HepG2 (cell line): Measurements from ENCODE around the gene PSMA7. TPM values are rescaled to one million over a fixed set of nuclear protein-coding genes. Genes with fewer than 3 reads are reported as not detected.

Source experiments
- DNMT1 ChIP-seq: sonication (generic); formaldehyde crosslinking; IDR thresholded peaks from 2 replicates; pipeline ENCODE4 v1.5.1; 2020; ENCODE audit warnings: mild to moderate bottlenecking, missing genetic modification reagents
- GATAD1 ChIP-seq: IDR thresholded peaks from 2 replicates; pipeline ENCODE4 v1.6.1; 2016; ENCODE audit warnings: missing genetic modification reagents, missing compliant biosample characterization
- HMG20B ChIP-seq: conservative IDR thresholded peaks from 2 replicates; pipeline ENCODE4 v1.6.1; 2016; ENCODE audit warnings: missing genetic modification reagents, missing compliant biosample characterization
- HNF4A ChIP-seq: sonication (generic); formaldehyde crosslinking; IDR thresholded peaks from 2 replicates; pipeline ENCODE4 v1.4.0; 2020; ENCODE audit warnings: missing genetic modification reagents
- JARID2 ChIP-seq: sonication (generic); formaldehyde crosslinking; IDR thresholded peaks from 2 replicates; pipeline ENCODE4 v1.8.1; 2023; ENCODE audit warnings: missing genetic modification reagents, inconsistent platforms; ENCODE audit not compliant: insufficient replicate concordance
- KDM1A ChIP-seq: IDR thresholded peaks from 2 replicates; pipeline ENCODE4 v1.6.1; 2016; ENCODE audit warnings: missing compliant biosample characterization
- MIER2 ChIP-seq: IDR thresholded peaks from 2 replicates; pipeline ENCODE4 v1.6.1; 2016; ENCODE audit warnings: missing biosample characterization, missing genetic modification reagents
- NFATC3 ChIP-seq: sonication (generic); formaldehyde crosslinking; IDR thresholded peaks from 2 replicates; pipeline ENCODE4 v1.5.1; 2020; ENCODE audit warnings: mild to moderate bottlenecking, missing genetic modification reagents
- PAF1 ChIP-seq: IDR thresholded peaks from 2 replicates; pipeline ENCODE4 v1.6.1; 2016; ENCODE audit warnings: missing genetic modification reagents, missing compliant biosample characterization
- PHF20 ChIP-seq: sonication (generic); formaldehyde crosslinking; IDR thresholded peaks from 2 replicates; pipeline ENCODE4 v1.5.0; 2020; ENCODE audit warnings: mild to moderate bottlenecking, missing genetic modification reagents
- PHF21A ChIP-seq: sonication (generic); formaldehyde crosslinking; IDR thresholded peaks from 2 replicates; pipeline ENCODE4 v1.5.0; 2020; ENCODE audit warnings: mild to moderate bottlenecking, missing genetic modification reagents
- RFXAP ChIP-seq: sonication (generic); formaldehyde crosslinking; IDR thresholded peaks from 2 replicates; pipeline ENCODE4 v1.4.0; 2020; ENCODE audit warnings: missing genetic modification reagents, borderline replicate concordance
- RNF2 ChIP-seq: fragments of 450-650 bp; conservative IDR thresholded peaks from 2 replicates; pipeline ENCODE4 v1.6.1; 2016; ENCODE audit warnings: low read depth
- SMAD1 ChIP-seq: sonication (generic); formaldehyde crosslinking; IDR thresholded peaks from 2 replicates; pipeline ENCODE4 v1.4.0; 2020; ENCODE audit warnings: missing genetic modification reagents, low read depth, mild to moderate bottlenecking, borderline replicate concordance
- SMAD3 ChIP-seq: sonication (generic); formaldehyde crosslinking; IDR thresholded peaks from 2 replicates; pipeline ENCODE4 v1.4.0; 2020; ENCODE audit warnings: missing genetic modification reagents
- SRF ChIP-seq: IDR thresholded peaks from 2 replicates; pipeline ENCODE4 v1.6.1; 2011; ENCODE audit warnings: mild to moderate bottlenecking, low read depth, low read length, moderate library complexity
- SRY ChIP-seq: sonication (generic); formaldehyde crosslinking; IDR thresholded peaks from 2 replicates; pipeline ENCODE4 v1.8.0; 2022; ENCODE audit warnings: mild to moderate bottlenecking, missing genetic modification reagents
- STAG1 ChIP-seq: sonication (generic); formaldehyde crosslinking; IDR thresholded peaks from 2 replicates; pipeline ENCODE4 v1.4.0; 2020; ENCODE audit warnings: missing genetic modification reagents
- TCF12 ChIP-seq, 2 experiments: fragments of 450-650 bp in 1 of 2; sonication (generic) in 1 of 2; formaldehyde crosslinking in 1 of 2; IDR thresholded peaks; 2 replicates each; pipeline versions ENCODE4 v1.6.1 to v1.8.0; 2017 to 2022; ENCODE audit warnings: antibody characterized with exemption in 1 of 2, mild to moderate bottlenecking in 1 of 2, missing genetic modification reagents in 1 of 2, moderate library complexity in 1 of 2
- ZFP91 ChIP-seq: sonication (generic); formaldehyde crosslinking; IDR thresholded peaks from 2 replicates; pipeline ENCODE4 v1.9.0; 2022; ENCODE audit warnings: missing genetic modification reagents, mild to moderate bottlenecking, borderline replicate concordance
- ZHX1 ChIP-seq: sonication (generic); formaldehyde crosslinking; IDR thresholded peaks from 2 replicates; pipeline ENCODE4 v1.8.1; 2022; ENCODE audit warnings: low read depth, mild to moderate bottlenecking, missing genetic modification reagents
- ZNF225 ChIP-seq: sonication (generic); formaldehyde crosslinking; IDR thresholded peaks from 2 replicates; pipeline ENCODE4 v1.4.0; 2020; ENCODE audit warnings: mild to moderate bottlenecking, missing genetic modification reagents
- ZNF274 ChIP-seq: sonication (generic); formaldehyde crosslinking; IDR thresholded peaks from 2 replicates; pipeline ENCODE4 v1.5.1; 2020; ENCODE audit warnings: mild to moderate bottlenecking, missing genetic modification reagents
- ZNF770 ChIP-seq: sonication (generic); formaldehyde crosslinking; IDR thresholded peaks from 2 replicates; pipeline ENCODE4 v1.5.0; 2020; ENCODE audit warnings: mild to moderate bottlenecking, missing genetic modification reagents
- ZSCAN25 ChIP-seq: sonication (generic); formaldehyde crosslinking; IDR thresholded peaks from 2 replicates; pipeline ENCODE4 v1.8.0; 2022; ENCODE audit warnings: mild to moderate bottlenecking, missing genetic modification reagents
- polyA plus RNA-seq, 8 experiments: library from polyadenylated mRNA; depleted of rRNA in 3 of 8; stranded (reverse) in 7 of 8; unstranded in 1 of 8; fragments of >200 nt; fragmentation: Illumina TruSeq in 4 of 8; extraction: Trizol in 4 of 8; gene quantifications; 2 replicates each; pipeline versions ENCODE4 v1.2.1 to v1.2.3, GENCODE V29; 2011 to 2016; ENCODE audit warnings: low read depth in 4 of 8, missing spikeins in 1 of 8, mixed read lengths in 1 of 8; ENCODE audit not compliant: insufficient read depth in 1 of 8
- total RNA-seq, 5 experiments: library from RNA; depleted of rRNA; stranded (reverse); fragments of >200 nt; fragmentation: Illumina TruSeq; extraction: Trizol; gene quantifications; 2 replicates each; pipeline ENCODE4 v1.2.3, GENCODE V29; 2016; ENCODE audit warnings: low read depth in 1 of 5

Gene PSMA7
- total and polyA plus RNA-seq, 2 of the 13 experiments (the other 11 are each of a cell fraction or from before 2014, with no cell fraction given) = 531 to 631 TPM

GRCh38 chr20:62118113-62119043, 24.8 kb downstream of the PSMA7 start (continued):
- TF ChIP-seq ZHX1 (no peak), MIER2 (CRISPR knock-in tag) (no peak), ZFP91 (CRISPR knock-in tag) (0 out of 2 replicates have a peak, but pooled peaks have one; percentile 6), RFXAP (CRISPR knock-in tag) (no peak), SRY (CRISPR knock-in tag) (no peak), GATAD1 (no peak), JARID2 (no peak), ZNF274 (no peak), PHF20 (CRISPR knock-in tag) (no peak), TCF12 (IDR thresholded peaks at IDR 0.05) (no peak), TCF12 (CRISPR knock-in tag; IDR thresholded peaks at IDR 0.05) (no peak), PAF1 (CRISPR knock-in tag) (no peak), SMAD3 (CRISPR knock-in tag) (no peak), KDM1A (CRISPR knock-in tag) (no peak), PHF21A (CRISPR knock-in tag) (no peak), ZNF225 (CRISPR knock-in tag) (peak; percentile 65; the same call in 1 of the 2 replicates), ZNF770 (CRISPR knock-in tag) (no peak), SRF (no peak), RNF2 (no peak), NFATC3 (no peak), HNF4A (no peak), STAG1 (CRISPR knock-in tag) (no peak), HMG20B (CRISPR knock-in tag) (no peak), ZSCAN25 (CRISPR knock-in tag) (no peak), SMAD1 (CRISPR knock-in tag) (0 out of 2 replicates have a peak, but pooled peaks have one; percentile 19), DNMT1 (CRISPR knock-in tag) (no peak)
